EL (cell line): ENCODE data around the gene PGA5.
A peak's percentile ranks its signal among the peaks of the same experiment; 100 is the strongest.

Experiments
- DNase-seq: peaks from one replicate; pipeline ENCODE4 v3.0.0-alpha.2; 2016

PGA5 gene

DNA sequence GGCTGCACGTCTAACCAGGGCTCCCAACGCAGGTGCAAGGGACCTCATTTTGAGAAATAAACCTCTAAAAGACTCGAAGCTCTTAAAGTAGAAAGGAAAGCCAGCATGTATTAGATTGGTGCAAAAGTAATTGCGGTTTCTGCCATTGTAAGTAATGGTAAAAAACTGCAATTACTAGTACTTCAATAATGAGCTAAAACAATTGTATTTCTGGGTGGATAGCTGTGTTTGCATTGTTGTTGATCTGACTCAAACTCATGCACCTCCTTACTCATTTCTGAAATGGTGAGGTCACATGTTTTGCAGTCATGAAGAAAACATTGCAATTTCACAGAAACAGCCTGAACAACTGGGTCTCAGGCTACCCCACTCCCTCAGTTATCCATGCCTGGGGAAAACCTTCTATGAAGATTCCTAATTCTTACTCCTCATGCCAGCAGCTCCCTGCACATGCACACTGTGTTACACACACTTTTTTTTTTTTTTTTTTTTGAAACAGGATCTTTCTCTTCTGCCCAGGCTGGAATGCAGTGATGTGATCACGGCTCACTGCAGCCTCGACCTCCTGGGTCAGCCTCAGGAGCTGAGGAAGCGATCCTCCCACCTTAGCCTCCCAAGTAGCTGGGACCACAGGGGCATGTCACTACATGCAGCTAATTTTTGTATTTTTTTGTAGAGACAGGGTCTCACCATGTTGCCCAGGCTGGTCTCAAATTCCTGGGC lies 29.5 kb downstream of the PGA5 start:
- peak; percentile 31 for DNase-seq

DNA sequence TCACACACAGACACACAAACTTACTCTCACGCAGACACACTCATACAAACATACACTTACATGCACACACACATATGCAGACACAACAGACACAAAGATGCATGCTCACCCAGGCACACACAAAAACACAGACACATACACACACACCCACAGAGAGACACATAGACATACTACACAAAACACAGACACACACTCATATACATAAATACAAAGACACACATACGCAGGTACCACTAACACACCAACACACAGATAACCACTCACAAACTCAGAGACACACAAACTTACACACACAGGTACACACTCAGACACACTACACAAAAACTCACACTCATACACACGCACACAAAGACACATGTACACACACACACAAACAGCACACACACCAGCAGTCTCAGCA lies 31.8 kb downstream of the PGA5 start:
- DNase-seq = no peak

DNA sequence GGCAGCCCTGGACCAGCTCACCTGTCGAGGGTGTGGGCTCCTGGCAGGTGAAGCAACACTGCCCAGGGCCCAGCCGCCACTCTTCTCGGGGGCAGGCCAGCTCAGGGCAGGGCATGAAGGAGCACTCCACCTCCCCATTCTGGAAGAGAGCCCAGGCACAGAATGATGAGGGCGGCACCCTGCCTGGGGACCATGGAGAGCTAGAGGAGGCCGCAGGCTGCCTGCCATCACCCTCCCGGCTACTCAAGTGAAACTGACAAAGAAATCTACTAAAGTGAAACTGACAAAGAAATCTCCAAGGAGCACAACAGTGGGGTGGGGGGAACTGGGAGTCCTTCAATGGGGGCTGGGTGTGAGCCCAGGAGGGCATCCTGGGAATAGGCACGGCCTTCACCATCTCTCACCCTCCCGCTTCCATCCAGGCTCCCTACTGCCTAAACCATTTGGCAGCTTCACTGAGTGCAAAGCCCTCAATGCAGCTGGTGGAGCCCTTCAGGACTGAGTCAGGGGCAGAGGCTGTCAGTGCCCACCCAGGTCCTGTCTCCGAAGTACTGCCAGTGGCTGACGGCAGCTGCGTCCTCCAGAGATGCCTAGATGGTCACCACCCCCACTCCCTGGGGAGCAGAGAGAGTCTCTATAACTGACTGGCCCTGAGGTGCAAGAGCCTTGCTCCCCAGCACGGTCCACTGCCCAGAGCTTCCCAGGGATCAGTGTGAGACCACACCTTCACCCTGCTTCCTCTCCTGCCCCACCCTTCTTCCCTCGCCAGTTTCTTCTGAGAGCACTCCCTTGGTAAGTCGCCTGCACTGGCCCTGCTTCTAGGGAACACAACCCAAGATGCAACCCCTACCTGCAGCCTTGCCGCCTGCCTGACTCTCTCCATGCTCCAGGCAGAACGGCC lies 32.5 kb downstream of the PGA5 start:
- DNase-seq = no peak

DNA sequence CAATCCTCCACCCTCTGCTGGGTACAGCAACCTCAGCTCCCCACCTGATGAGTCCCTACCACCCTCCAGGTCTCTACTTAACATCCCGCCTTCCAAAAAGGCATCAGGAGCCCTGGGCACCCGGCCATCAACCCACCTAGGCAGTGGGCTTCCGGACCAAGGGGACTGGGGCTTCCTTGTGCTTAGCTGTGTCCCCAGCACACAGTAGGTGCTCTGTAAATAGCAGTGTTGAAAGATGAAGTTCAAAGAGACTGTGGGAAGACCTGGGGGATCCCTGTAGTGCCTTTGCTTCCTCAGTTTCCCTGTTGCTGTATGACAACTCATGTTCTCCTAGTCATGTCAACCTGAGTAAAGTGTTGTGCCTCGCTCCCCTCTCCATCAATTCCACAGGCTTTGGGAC lies 33.1 kb downstream of the PGA5 start:
- no peak for DNase-seq

DNA sequence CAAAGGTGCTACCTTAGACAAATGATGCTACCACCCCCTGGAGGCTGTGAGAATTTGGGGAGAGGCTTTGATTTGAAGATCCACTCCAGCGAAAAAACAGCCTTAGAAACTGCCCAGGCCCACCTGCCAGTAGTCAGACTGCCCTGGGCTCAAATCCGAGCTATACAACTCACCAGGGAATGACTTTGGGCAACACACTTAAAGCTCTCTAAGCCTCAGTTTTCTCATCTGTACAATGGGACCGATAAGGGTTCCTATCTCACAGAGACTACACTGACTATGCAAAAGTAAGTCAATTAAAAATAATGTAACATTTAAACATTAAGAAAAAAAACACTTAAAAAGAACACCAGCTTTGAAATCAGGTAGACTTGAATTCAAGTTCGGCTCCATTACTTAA lies 34.2 kb downstream of the PGA5 start:
- DNase-seq = no peak

DNA sequence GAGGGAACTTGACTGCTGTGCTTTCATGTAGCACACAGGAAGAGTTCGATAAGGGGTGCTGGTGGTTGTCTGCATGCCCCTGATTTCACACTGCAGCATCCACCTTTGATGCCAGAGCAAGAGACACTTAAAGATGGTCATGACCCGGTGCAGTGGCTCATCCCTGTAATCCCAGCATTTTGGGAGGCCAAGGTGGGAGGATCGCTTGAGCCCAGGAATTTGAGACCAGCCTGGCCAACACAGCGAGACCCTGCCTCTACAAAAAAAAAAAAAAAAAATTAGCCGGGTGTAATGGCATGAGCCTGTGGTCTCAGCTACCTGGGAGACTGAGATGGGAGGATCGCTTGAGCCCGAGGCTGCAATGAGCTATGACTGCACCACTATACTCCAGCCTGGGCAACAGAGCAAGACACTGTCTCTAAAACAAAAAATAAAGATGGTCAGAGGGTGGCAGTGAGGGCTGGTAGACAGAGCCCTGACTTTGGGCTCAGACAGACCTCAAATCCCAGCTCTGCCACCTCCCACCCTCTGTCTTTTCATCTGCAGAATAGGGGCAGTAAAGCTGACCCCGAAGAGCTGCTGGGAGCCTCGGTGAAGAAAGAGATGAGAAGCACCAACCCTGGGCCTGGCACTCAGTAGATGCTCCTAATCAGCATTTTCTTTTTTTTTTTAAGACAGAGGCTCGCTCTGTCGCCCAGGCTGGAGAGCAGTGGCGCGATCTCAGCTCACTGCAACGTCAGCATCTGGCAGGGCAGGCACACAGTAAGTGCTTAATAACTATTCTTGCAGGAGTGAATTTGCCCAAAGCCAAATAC lies 36.4 kb downstream of the PGA5 start:
- no peak for DNase-seq

DNA sequence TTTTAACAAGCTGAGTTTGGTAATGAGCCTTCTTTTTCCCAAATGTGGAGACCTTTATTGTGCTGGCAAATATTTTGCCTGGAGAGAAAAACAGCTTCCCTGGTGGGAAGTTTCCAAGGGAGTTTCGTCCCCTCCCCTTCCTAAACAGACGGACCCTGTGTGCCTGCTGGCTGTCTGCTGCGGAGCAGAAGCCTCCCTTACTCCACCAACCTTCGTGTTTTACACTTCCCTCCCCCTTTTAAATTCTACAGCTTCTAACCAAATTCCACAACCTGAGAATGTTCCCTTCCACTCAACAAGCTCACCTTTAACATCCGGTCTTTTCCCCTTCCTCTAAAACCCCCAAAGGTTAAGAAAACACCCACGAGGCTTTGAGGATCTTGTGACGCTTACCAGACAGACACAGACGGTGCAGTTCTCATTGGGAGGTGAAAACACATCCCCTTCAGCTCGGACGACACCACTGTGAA lies 37.1 kb downstream of the PGA5 start:
- DNase-seq = no peak

DNA sequence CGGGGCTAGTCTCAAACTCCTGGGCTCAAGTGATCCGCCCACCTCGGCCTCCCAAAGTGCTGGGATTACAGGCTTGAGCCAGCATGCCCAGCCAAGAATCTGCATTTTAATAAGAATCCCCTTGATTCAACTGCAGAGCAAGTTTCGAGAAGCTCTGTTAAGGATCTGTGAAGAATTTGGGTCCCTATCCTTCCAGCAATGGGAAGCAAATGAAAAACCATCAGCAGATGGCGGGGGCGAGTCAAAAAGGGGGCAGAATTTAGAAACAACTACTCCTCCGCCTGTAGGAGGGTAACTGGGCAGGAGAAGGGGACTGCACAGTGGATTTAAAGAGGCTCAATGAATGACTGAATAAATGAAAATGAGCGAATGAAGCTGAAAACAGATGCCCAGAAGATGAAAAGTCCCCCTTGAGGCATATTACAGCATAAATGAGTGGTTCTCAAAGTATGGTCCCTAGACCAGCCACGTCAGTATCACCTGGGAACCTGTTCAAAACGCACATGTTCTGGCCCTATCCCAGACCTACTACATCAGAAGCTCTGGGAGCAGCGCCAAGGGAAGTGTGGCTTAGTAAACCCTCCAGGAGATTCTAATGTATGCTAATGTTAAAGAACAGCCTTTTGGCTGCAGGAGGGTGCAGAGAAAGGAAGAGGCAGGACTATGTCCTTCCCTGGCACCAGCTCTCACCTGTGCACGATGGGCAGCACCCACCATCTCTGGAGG lies 39.1 kb downstream of the PGA5 start:
- DNase-seq = peak; percentile 38

DNA sequence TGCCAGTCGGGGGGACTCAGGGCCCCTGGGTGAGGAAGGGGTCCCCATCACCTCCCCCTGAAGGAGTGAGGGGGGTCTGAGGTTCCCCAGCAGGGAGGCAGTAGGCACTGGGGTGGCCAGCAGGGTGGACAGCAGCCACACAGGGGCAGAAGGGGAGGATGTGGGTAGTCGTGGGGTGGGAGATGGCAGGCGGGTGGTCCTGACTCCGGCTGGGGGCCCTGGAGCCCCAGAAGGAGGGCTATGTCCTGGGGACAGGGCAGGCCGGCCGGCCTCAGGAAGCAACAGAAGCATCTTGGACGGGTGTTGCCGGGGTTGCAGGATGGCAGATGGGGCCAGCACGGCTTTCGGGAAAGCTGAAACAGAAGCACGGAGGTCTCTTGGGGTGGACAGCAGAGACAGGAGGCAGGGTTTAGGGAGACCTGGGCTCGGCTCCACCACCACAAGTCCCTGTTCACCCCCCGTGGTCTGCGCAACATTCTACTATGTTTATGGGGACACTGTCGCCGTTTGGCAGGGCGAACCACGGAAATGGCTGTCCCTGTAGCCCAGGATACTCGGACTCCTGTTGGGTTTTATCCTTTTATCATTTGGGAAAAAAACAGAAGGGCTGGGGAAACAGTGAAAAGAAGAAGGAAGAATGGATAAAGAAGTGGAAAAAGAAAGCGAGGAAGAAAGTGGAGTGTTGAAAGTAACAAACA lies 40.1 kb downstream of the PGA5 start:
- DNase-seq = no peak

DNA sequence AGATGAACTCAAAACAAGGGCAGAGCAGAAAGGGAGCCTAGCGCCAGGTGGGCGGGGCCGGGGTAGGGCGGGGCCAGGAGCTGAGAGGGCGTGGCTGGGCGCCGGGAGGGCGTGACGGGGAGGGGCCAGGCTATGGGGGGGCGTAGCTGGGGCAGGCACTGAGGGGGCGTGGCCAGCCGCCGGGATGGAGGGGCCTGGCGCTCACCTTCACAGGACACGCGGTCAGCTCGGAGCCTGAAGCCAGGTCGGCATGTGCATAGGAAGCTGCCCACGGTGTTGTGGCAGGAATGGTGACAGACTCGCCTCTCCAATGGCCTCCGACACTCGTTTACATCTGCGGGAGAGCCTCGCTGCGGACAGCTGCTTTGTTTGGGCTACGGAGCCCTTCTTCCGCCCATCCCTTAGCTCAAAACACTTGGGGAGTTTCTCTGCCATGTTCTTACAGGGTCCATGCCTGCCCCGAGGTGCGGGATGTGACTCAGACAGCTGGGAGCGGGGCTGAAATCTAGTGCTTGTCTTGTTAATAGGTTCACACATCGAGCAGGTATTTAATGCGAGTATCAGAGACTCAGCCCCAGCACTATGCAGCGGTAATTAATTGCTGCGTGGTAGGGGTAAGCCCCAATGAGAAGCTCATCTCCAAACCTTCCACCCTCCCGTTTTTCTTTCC lies 40.7 kb downstream of the PGA5 start:
- peak; percentile 25 for DNase-seq

DNA sequence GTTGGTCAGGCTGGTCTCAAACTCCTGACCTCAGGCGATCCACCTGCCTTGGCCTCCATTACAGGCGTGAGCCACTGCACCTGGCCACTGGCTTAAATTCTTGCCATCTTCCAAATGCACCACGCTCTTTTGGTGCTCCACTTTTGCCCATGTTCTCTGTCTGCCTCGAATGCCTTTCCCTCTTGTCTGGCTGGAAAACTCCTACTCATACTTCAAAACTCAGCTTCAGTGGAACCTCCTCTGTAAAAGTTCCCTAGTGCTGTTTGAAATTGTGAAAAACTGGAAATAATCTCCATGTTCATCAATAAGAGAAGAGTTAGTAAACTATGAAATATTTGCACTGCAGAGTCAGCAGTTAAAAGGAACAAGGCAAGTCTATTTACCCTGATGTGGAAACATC lies 42.6 kb downstream of the PGA5 start:
- DNase-seq = no peak

DNA sequence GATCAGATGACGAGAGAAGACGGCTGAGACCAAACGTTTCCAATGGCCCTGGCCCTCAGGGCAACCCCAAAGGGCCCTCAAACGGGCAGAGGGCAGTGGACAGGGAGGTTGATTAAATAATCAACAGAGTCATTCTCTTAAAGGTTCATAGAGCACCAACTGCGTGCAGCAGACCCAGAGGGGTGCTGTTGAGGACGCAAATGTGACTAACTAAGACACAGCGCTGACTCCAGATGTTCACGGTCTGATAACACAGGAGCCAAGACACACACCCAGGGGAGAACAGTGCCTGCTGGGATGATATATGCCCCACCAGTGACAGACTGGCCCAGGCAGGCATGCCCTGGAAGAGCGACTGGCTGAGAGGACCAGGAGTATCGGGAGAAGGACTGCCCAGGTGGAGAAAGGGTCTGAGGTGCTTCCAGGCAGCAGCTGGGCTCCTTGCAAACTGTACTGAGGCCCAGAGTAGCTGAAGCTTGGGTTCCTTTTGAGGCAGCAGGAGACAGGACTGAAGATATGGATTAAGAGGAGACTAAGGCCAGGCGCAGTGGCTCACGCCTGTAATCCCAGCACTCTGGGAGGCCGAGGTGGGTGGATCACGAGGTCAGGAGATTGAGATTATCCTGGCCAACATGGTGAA lies 46.5 kb downstream of the PGA5 start:
- DNase-seq = no peak

DNA sequence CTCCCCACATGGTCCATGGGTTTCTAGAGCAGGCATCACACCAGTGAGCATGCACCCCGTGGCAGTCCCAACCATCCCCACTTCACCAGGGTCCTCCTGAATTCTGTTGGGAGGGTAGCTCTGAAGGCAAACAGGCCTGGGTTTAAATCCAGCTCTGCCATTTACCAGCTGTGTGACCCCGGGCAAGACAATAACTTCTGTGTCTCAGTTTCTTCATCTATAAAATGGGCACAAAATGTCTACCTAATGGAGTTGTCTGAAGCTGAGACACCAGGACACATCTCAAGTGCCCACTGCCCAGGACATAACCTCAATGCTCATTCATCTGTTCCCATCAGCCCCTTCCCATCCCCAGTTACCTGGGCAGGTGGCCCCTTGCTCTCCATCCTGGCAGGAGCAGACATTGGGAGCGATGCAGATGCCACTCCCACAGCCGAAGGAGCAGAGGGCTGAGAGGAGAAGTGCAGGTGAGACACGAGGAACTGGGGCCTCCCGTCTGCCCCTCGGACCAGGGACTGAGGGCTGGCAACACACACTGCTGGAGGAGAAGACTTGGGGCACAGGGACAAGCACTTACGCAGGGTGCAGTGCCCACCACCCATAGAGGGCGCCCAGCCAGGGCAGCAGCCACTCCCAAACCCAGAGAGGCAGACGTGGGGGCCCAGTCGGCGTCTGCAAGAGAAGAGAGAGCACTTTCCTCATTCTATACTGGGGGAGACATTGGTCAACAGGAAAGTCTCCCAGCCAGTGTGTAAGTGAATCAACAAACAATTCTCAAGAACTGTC lies 50.1 kb downstream of the PGA5 start:
- no peak for DNase-seq

DNA sequence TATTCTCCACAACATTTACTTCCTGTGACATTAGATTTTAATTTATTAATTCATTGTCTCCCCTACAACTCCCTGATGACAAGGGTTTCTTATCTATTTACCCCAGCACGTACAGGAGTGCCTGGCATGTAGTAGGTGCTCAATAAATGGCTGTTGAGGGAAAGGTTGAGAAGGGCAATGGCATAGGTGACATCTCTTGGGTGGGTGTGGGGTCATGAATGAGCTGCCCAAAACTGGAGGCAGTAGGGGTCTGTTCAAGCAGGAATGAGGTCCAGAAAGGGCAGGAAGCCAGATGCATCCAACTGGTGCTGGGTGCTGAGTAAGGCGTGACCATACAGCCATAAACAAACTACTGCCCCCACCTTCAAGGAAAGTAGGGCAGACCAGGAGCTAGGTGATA lies 51.4 kb downstream of the PGA5 start:
- no peak for DNase-seq

DNA sequence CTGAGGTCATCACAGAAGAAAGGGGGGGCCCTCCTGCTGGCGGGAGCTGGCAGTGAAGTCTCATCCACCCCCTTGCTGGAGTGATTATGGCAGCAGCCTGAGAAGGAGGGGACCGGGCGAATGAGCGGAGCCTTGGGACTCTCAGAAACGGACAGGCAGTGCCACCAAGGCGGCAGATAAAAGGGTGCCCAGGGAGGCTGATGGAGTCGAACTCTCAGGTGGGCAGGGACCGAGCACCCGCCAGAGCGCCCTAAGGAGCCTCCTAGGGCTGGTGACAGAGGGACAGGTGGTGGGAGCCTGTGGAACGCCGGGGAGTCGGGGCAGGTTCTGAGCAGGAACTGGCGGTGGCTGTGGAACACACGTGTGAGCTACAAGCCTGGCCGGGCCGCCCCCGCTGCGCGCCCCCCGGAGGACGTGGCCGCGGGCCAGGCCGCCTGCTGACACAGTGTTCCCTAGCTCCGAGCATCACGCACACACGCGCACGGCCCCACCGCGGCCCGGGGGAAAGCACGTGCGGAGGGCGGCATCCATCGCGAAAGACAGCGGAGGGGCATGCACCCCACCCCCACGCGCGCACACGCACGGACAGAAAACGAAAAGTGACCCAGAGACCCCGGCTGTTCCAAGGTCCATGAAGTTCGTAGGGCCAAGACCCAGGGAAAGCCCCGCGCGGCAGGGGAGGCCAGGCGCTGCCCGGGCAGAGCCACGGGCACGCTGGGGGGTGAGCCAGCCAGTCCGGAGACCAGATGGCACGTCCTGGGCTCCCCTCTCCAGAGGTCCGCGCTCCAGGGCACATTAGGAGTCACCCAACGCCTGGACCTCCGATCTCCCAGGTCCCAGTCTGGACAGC lies 53.1 kb downstream of the PGA5 start:
- DNase-seq = peak; percentile 62

DNA sequence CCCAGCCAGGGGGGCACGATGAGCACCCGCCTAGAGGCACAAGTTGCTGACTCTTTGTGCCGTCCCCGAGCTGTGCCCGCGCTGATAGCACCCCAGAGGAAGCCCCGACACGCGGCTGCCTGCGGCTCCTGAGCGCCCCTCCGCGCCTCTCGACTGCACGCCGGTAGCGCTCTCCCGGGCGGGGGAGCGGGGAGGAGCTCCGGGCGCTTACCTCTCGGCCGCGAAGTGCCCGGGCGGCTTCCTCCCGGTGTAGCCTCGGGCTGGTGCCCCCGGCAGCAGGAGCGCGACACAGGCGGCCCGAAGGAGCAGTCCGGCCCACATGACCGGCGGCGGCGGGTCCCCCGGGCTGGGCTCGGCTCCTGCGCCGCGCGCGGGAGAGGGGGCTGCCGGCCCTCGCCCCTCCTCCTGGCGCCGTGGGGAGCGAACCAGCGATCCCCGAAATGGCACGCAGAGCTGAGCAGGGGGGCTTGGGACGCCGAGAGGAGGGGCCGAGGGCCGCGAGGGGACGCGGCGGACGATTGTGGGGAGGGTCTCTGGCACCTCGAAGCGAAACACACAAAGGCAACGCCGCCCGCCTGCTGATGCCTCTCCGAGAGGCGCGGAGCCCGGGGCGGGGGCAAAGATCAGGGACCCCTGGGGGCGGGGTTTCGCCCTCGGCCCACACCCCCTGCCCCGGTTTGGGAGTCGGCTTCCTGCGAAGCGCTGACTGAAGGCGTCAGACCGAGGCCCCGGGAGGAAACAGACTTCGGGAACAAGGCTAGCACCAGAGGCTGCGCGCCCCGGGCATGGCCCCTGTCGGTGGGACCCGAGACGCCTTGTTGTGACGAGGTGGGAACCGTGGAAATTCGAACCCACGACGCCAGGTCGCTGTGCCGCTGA lies 54.0 kb downstream of the PGA5 start, which contains the start of gene VWCE:
Gene VWCE (minus strand): TSS at position 600 of the 879 bp plus-strand sequence. CDS start 279 bp downstream, at position 321.
- peak; percentile 61 for DNase-seq

DNA sequence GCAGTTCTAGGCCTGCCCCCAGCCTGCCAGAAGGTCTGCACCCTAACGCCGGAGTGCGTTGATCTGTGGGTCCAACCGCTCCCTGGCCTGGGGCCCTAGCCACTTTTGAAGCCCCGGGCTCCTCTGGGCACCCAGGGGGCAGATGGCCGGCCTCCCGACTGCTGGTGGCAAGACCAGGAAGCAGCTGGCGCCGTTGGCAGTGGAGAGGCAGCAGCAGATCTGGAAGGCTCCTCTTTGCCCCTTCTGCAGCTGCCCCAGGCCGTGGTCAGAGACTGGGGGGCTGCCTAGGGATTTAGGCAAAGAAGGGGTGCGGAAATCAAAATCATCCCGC lies 54.6 kb downstream of the PGA5 start:
- no peak for DNase-seq

DNA sequence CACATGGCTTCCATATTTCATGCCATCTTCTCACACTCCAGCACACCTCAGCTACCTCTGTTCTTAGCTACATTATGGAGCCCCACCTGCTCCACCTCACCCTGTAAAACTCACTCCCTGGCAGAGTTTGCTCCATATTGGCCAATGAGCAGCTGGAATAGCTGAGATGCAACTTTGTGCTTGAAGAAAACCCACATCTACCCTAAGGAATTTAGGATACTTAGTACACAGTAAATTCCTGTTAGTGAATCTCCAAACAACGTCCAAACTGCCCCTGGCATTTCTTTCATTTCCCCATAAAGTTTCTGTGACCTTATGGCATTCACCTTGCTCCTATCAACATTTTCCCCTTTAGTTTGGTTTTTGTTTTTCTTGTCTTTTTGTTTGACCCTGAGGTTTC lies 56.4 kb downstream of the PGA5 start:
- no peak for DNase-seq
